K562 (cell line): ENCODE measurements around the gene NAT14. TPM values are rescaled to one million over a fixed set of nuclear protein-coding genes. Genes with fewer than 3 reads are reported as not detected.

Source experiments
- CTBP1 ChIP-seq: fragments of 450-650 bp; IDR thresholded peaks from 2 replicates; pipeline ENCODE4 v1.6.1; 2016; ENCODE audit warnings: borderline replicate concordance
- DNMT1 ChIP-seq: fragments of 450-650 bp; IDR thresholded peaks from 2 replicates; pipeline ENCODE4 v1.6.1; 2016; ENCODE audit warnings: antibody characterized with exemption, mild to moderate bottlenecking
- EP400 ChIP-seq: fragments of 450-650 bp; IDR thresholded peaks from 2 replicates; pipeline ENCODE4 v1.6.1; 2017; ENCODE audit warnings: antibody characterized with exemption, mild to moderate bottlenecking, moderate library complexity
- HDAC2 ChIP-seq: fragments of 450-650 bp; IDR thresholded peaks from 2 replicates; pipeline ENCODE4 v1.6.1; 2016; ENCODE audit warnings: mild to moderate bottlenecking
- LCOR ChIP-seq: sonication (generic); formaldehyde crosslinking; IDR thresholded peaks from 2 replicates; pipeline ENCODE4 v1.8.0; 2022; ENCODE audit warnings: mild to moderate bottlenecking, missing genetic modification reagents
- NFIC ChIP-seq: fragments of 450-650 bp; IDR thresholded peaks from 2 replicates; pipeline ENCODE4 v1.6.1; 2017; ENCODE audit warnings: mild to moderate bottlenecking, inconsistent platforms
- NONO ChIP-seq, 2 experiments: fragments of 200-400 bp in 1 of 2; fragments of 450-650 bp in 1 of 2; formaldehyde crosslinking in 1 of 2; IDR thresholded peaks; 2 replicates each; pipeline ENCODE4 v1.6.1; 2017; ENCODE audit warnings: low read depth in 2 of 2, mild to moderate bottlenecking in 2 of 2, moderate library complexity in 2 of 2, low read length in 1 of 2
- POLR2G ChIP-seq: fragments of 200-400 bp; formaldehyde crosslinking; IDR thresholded peaks from 2 replicates; pipeline ENCODE4 v1.6.1; 2017; ENCODE audit warnings: low read depth, mild to moderate bottlenecking, antibody characterized with exemption, low read length, moderate library complexity
- SIN3A ChIP-seq, 2 experiments: fragments of 150-350 bp in 1 of 2; IDR thresholded peaks; 2 replicates each; pipeline ENCODE4 v1.6.1; 2011 to 2016; ENCODE audit warnings: borderline replicate concordance in 2 of 2, low read depth in 2 of 2, low read length in 2 of 2, mild to moderate bottlenecking in 2 of 2, moderate library complexity in 2 of 2; ENCODE audit not compliant: control insufficient read depth in 1 of 2
- TBP ChIP-seq: optimal IDR thresholded peaks from 2 replicates; pipeline ENCODE3; 2011; ENCODE audit warnings: low read depth, low read length, improper control_type of control experiment
- UBTF ChIP-seq, 2 experiments: IDR thresholded peaks; 2 replicates each; pipeline ENCODE4 v1.6.1; 2012; ENCODE audit warnings: improper control_type of control experiment in 2 of 2, low read depth in 2 of 2, low read length in 2 of 2, borderline replicate concordance in 1 of 2
- ZBTB11 ChIP-seq, 3 experiments: fragments of 200-800 bp in 1 of 3; fragments of 250-450 bp in 1 of 3; fragments of 450-650 bp in 1 of 3; sonication (Bioruptor Pico) in 1 of 3; sonication (Bioruptor generic) in 1 of 3; formaldehyde crosslinking in 1 of 3; IDR thresholded peaks; 2 replicates each; pipeline versions ENCODE4 v1.6.1 to v1.8.0; 2016 to 2022; ENCODE audit warnings: mild to moderate bottlenecking in 2 of 3, missing genetic modification characterization in 2 of 3, missing compliant biosample characterization in 1 of 3, moderate library complexity in 1 of 3
- ZNF384 ChIP-seq: IDR thresholded peaks from 2 replicates; pipeline ENCODE4 v1.6.1; 2012; ENCODE audit warnings: low read depth, low read length, improper control_type of control experiment
- ZNF436 ChIP-seq: fragments of 250-450, 450-650 bp; sonication (Bioruptor Pico); formaldehyde crosslinking; IDR thresholded peaks from 2 replicates; pipeline ENCODE4 v1.7.0; 2020; ENCODE audit warnings: mild to moderate bottlenecking
- polyA plus RNA-seq, 8 experiments: library from polyadenylated mRNA; depleted of rRNA in 4 of 8; stranded (reverse) in 5 of 8; unstranded in 3 of 8; fragments of >200 nt; fragmentation: Nextera tagmentation in 2 of 8; fragmentation: Illumina TruSeq in 1 of 8; extraction: Ambion mirVana in 2 of 8; extraction: Trizol in 1 of 8; gene quantifications; 2 replicates each; pipeline versions ENCODE4 v1.2.1 to v1.2.3, GENCODE V29; 2011 to 2014; ENCODE audit warnings: inconsistent platforms in 1 of 8, missing spikeins in 1 of 8
- total RNA-seq, 7 experiments: library from RNA; depleted of rRNA in 6 of 7; stranded (reverse); fragments of >200 nt in 6 of 7; fragmentation: Illumina TruSeq in 2 of 7; extraction: Trizol in 2 of 7; gene quantifications; 2 replicates each; pipeline versions ENCODE4 v1.2.1 to v1.2.3, GENCODE V29; 2011 to 2021; ENCODE audit warnings: low replicate concordance in 1 of 7
- TF ChIP-seq, protein P1 (sequence below): fragments of 250-450 bp; sonication (Bioruptor Pico); IDR thresholded peaks from 2 replicates; pipeline ENCODE4 v1.5.0; 2021; ENCODE audit warnings: mild to moderate bottlenecking, borderline replicate concordance

NAT14 gene
- total and polyA plus RNA-seq, 9 of the 15 experiments (the other 6 are each of a cell fraction or from before 2014, with no cell fraction given) = 2.4 to 77.0 (median 26.7) TPM

DNA sequence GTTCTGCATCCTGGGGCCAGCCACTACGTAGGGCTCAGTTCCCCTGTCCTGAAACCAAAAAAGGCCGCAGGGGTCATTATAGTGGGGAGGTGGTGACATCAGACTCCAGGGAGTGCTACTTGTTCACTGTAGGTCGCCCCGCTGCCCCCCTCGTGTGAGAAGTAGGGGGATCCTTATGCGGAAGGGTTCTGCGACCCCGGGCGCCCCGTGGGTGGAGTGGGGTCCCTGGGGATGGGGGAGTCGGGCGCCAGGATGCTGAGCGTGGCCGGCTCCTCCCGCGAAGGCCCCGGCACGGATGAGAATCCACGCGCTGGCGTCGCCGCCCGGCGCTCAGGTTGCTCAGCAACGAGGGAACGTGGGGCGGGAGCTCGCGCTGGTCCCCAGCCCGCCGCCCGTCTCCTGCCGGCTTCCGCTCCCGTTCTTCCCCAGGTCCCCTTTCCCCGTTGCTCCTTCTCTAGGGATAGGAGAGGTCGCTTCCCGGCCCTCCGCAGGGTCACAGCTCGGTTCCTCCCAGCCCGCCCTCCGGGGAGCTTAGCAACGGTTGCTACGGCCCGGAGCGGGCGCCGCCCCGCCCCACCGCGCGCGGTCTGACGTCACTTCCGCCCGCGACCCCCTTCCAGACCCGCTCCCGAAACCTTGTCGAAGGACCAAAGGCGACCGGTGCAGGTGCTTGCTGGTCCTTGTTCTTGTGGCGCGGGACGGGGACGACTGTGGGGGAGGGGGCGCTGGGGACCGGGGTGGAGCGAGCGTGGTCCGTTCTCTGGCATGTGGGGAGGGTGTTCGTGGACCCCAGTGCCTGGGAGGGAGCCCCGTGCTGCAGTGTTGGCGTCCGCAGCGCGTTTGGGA lies at the start of gene NAT14 (continued):
- peak in 2 of 3 experiments; percentile 45 to 67; a peak in 2 of 6 replicates for TF ChIP-seq ZBTB11 (CRISPR knock-in tag; IDR thresholded peaks at IDR 0.05)
- peak in 1 of 2 experiments; percentile 6; a peak in 1 of 4 replicates for TF ChIP-seq SIN3A (IDR thresholded peaks at IDR 0.05; ENCODE audit: borderline replicate concordance in 2 of 2, control insufficient read depth in 1 of 2, low read depth in 2 of 2, low read length in 2 of 2)
- TF ChIP-seq DNMT1 = peak; percentile 29; the same call in 1 of the 2 replicates
- peak; percentile 48; the same call in 1 of the 2 replicates for TF ChIP-seq EP400
- TF ChIP-seq NFIC = no peak
- TF ChIP-seq TBP = peak; percentile 21
- TF ChIP-seq, protein P1, sequence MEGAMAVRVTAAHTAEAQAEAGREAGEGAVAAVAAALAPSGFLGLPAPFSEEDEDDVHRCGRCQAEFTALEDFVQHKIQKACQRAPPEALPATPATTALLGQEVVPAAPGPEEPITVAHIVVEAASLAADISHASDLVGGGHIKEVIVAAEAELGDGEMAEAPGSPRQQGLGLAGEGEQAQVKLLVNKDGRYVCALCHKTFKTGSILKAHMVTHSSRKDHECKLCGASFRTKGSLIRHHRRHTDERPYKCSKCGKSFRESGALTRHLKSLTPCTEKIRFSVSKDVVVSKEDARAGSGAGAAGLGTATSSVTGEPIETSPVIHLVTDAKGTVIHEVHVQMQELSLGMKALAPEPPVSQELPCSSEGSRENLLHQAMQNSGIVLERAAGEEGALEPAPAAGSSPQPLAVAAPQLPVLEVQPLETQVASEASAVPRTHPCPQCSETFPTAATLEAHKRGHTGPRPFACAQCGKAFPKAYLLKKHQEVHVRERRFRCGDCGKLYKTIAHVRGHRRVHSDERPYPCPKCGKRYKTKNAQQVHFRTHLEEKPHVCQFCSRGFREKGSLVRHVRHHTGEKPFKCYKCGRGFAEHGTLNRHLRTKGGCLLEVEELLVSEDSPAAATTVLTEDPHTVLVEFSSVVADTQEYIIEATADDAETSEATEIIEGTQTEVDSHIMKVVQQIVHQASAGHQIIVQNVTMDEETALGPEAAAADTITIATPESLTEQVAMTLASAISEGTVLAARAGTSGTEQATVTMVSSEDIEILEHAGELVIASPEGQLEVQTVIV (CRISPR knock-in tag) = 0 out of 2 replicates have a peak, but pooled peaks have one; percentile 44
- peak; percentile 70 for TF ChIP-seq POLR2G
- no peak for TF ChIP-seq ZNF384
- TF ChIP-seq HDAC2 = 0 out of 2 replicates have a peak, but pooled peaks have one; percentile 25
- 0 out of 4 replicates have a peak, but pooled peaks of 1 of the 2 experiments have one; percentile 25 for TF ChIP-seq NONO (IDR thresholded peaks at IDR 0.05; ENCODE audit: low read depth in 2 of 2, low read length in 1 of 2)
- 0 out of 2 replicates have a peak, but pooled peaks have one; percentile 27 for TF ChIP-seq LCOR (CRISPR knock-in tag)
- TF ChIP-seq UBTF (IDR thresholded peaks at IDR 0.05; ENCODE audit: borderline replicate concordance in 1 of 2, low read depth in 2 of 2, low read length in 2 of 2) = no peak
- no peak for TF ChIP-seq ZNF436 (CRISPR knock-in tag)
- 0 out of 2 replicates have a peak, but pooled peaks have one; percentile 7 for TF ChIP-seq CTBP1
